ENCODE results near the gene TIGD6.

The TIGD6 gene

GRCh38 chr5:150024346-150024984, 24.0 kb upstream of the TIGD6 start:
- Mint-ChIP-seq H3K4me3 (no peak overlapping the region), H3K27ac (no peak overlapping the region), H3K4me1 (peaks cover 15% of the 10 kb centered on the region), H3K36me3 (peaks cover 56% of the 10 kb centered on the region), H3K9me3 (no peaks in the 10 kb centered on the region), H3K27me3 (no peaks in the 10 kb centered on the region)
- CTCF ChIA-PET: no interaction called here
- DNase-seq: no peak

GRCh38 chr5:150023136-150023535, 22.7 kb upstream of the TIGD6 start:
- Mint-ChIP-seq H3K4me1 (peaks cover 15% of the 10 kb centered on the region), H3K9me3 (no peaks in the 10 kb centered on the region), H3K4me3 (no peak overlapping the region), H3K27me3 (no peaks in the 10 kb centered on the region), H3K27ac (no peak overlapping the region), H3K36me3 (peaks cover 60% of the 10 kb centered on the region)
- CTCF ChIA-PET: interaction anchor here (0.7 to 1.4 kb wide), 3 partner anchors 12 to 182 kb away, joined by 3 to 4 read pairs (median 3); no protein-coding TSS in a partner anchor
- DNase-seq: no peak

- Mint-ChIP-seq H3K36me3 (peaks cover 56% of the 10 kb centered on the region), H3K4me3 (no peak overlapping the region), H3K27ac (no peak overlapping the region), H3K4me1 (peaks cover 15% of the 10 kb centered on the region), H3K27me3 (no peaks in the 10 kb centered on the region), H3K9me3 (no peaks in the 10 kb centered on the region)
- CTCF ChIA-PET: interaction anchor here (0.7 to 1.4 kb wide), 3 partner anchors 13 to 182 kb away, joined by 3 to 4 read pairs (median 3); no protein-coding TSS in a partner anchor
- no peak for DNase-seq
These were observed 22.2 kb upstream of the TIGD6 start for GRCh38 chr5:150022681-150023080.

GRCh38 chr5:150022158-150022531, 21.7 kb upstream of the TIGD6 start:
- Mint-ChIP-seq H3K27me3 (no peaks in the 10 kb centered on the region), H3K9me3 (no peaks in the 10 kb centered on the region), H3K4me3 (no peak overlapping the region), H3K4me1 (peaks cover 15% of the 10 kb centered on the region), H3K36me3 (peaks cover 56% of the 10 kb centered on the region), H3K27ac (peak overlapping the region; percentile 2)
- CTCF ChIA-PET: interaction anchor here (1.3 kb wide), 1 partner anchor 13 kb away, joined by 3 read pairs; no protein-coding TSS in a partner anchor
- no peak for DNase-seq

GRCh38 chr5:150021491-150022157, 21.2 kb upstream of the TIGD6 start:
- no peaks in the 10 kb centered on the region for H3K27me3 Mint-ChIP-seq
- H3K4me1 Mint-ChIP-seq: peaks cover 15% of the 10 kb centered on the region
- CTCF ChIA-PET: interaction anchor here (1.2 to 1.7 kb wide), 4 partner anchors 9 to 31 kb away, joined by 3 to 4 read pairs (median 4); no protein-coding TSS in a partner anchor
- no peaks in the 10 kb centered on the region for H3K9me3 Mint-ChIP-seq
- DNase-seq: no peak
- no peak overlapping the region for H3K4me3 Mint-ChIP-seq
- H3K36me3 Mint-ChIP-seq: peaks cover 56% of the 10 kb centered on the region
- H3K27ac Mint-ChIP-seq: peak overlapping the region; percentile 2

GRCh38 chr5:150020249-150020648, 19.8 kb upstream of the TIGD6 start:
- DNase-seq: no peak
- peaks cover 58% of the 10 kb centered on the region for H3K36me3 Mint-ChIP-seq

GRCh38 chr5:150017226-150018005, 17.0 kb upstream of the TIGD6 start:
- Mint-ChIP-seq H3K36me3 (peaks cover 70% of the 10 kb centered on the region), H3K4me3 (no peak overlapping the region), H3K9me3 (peaks cover 6% of the 10 kb centered on the region), H3K27ac (no peak overlapping the region), H3K27me3 (no peaks in the 10 kb centered on the region), H3K4me1 (peaks cover 15% of the 10 kb centered on the region)
- no peak for DNase-seq
- CTCF ChIA-PET: no interaction called here

More at GRCh38 chr5:150020249-150020648, 19.8 kb upstream of the TIGD6 start:
- Mint-ChIP-seq H3K27me3 (no peaks in the 10 kb centered on the region), H3K27ac (no peak overlapping the region), H3K4me3 (no peak overlapping the region), H3K9me3 (peaks cover 6% of the 10 kb centered on the region), H3K4me1 (peaks cover 15% of the 10 kb centered on the region)
- CTCF ChIA-PET: interaction anchor here (1.2 to 1.7 kb wide), 3 partner anchors 11 to 30 kb away, joined by 3 to 4 read pairs (median 4); no protein-coding TSS in a partner anchor

GRCh38 chr5:150016537-150016936, 16.1 kb upstream of the TIGD6 start:
- Mint-ChIP-seq H3K4me3 (no peak overlapping the region), H3K27me3 (no peaks in the 10 kb centered on the region), H3K4me1 (peaks cover 7% of the 10 kb centered on the region), H3K27ac (no peak overlapping the region), H3K9me3 (peaks cover 6% of the 10 kb centered on the region), H3K36me3 (peaks cover 69% of the 10 kb centered on the region)
- DNase-seq: no peak
- CTCF ChIA-PET: interaction anchor here (0.7 kb wide), 1 partner anchor 185 kb away, joined by 3 read pairs; no protein-coding TSS in a partner anchor

- Mint-ChIP-seq H3K27me3 (no peaks in the 10 kb centered on the region), H3K27ac (no peak overlapping the region), H3K36me3 (peaks cover 71% of the 10 kb centered on the region), H3K4me3 (no peak overlapping the region), H3K9me3 (peaks cover 6% of the 10 kb centered on the region), H3K4me1 (peaks cover 2% of the 10 kb centered on the region)
- CTCF ChIA-PET: interaction anchor here (0.6 kb wide), 1 partner anchor 13 kb away, joined by 3 read pairs; no protein-coding TSS in a partner anchor
- DNase-seq: no peak
These were observed 15.0 kb upstream of the TIGD6 start for GRCh38 chr5:150015415-150015814.

- Mint-ChIP-seq H3K27me3 (no peaks in the 10 kb centered on the region), H3K4me3 (no peak overlapping the region), H3K36me3 (peaks cover 77% of the 10 kb centered on the region), H3K4me1 (no peaks in the 10 kb centered on the region), H3K9me3 (peaks cover 6% of the 10 kb centered on the region), H3K27ac (no peak overlapping the region)
- CTCF ChIA-PET: no interaction called here
- no peak for DNase-seq
These were observed 14.0 kb upstream of the TIGD6 start for GRCh38 chr5:150014456-150014855.

GRCh38 chr5:150013931-150014330, 13.5 kb upstream of the TIGD6 start:
- Mint-ChIP-seq H3K4me3 (no peak overlapping the region), H3K4me1 (no peaks in the 10 kb centered on the region), H3K27me3 (no peaks in the 10 kb centered on the region), H3K36me3 (peaks cover 74% of the 10 kb centered on the region), H3K9me3 (peaks cover 6% of the 10 kb centered on the region), H3K27ac (no peak overlapping the region)
- DNase-seq: no peak
- CTCF ChIA-PET: no interaction called here

GRCh38 chr5:150009671-150010387, 9.4 kb upstream of the TIGD6 start:
- Mint-ChIP-seq H3K9me3 (no peaks in the 10 kb centered on the region), H3K4me1 (peaks cover 9% of the 10 kb centered on the region), H3K27me3 (no peaks in the 10 kb centered on the region), H3K27ac (no peak overlapping the region), H3K4me3 (no peak overlapping the region), H3K36me3 (peaks cover 66% of the 10 kb centered on the region)
- no peak for DNase-seq
- CTCF ChIA-PET: interaction anchor here (1.0 to 1.3 kb wide), 3 partner anchors 19 to 176 kb away, joined by 3 to 4 read pairs (median 4); no protein-coding TSS in a partner anchor

- no peak for DNase-seq
- Mint-ChIP-seq H3K4me3 (no peak overlapping the region), H3K27ac (no peak overlapping the region), H3K36me3 (peaks cover 55% of the 10 kb centered on the region), H3K27me3 (no peaks in the 10 kb centered on the region), H3K9me3 (no peaks in the 10 kb centered on the region), H3K4me1 (peaks cover 30% of the 10 kb centered on the region)
- CTCF ChIA-PET: interaction anchor here (1.2 to 1.5 kb wide), 2 partner anchors 14 to 16 kb away, joined by 3 read pairs; no protein-coding TSS in a partner anchor
These were observed 6.6 kb upstream of the TIGD6 start for GRCh38 chr5:150007050-150007449.

Measured in activated naive CD4-positive, alpha-beta T cell treated with anti-CD3 and anti-CD28 coated beads, Interleukin-2, amount 10 ng/mL, durations not matched to agents 7 days and 5 days (primary cell).